ENCODE results near the gene AEBP1.

- TF ChIP-seq GATA2 (IDR thresholded peaks at IDR 0.05; ENCODE audit: low read depth, low read length) (no peak), GATA3 (IDR thresholded peaks at IDR 0.05; ENCODE audit: low read depth, low read length) (no peak)
These were observed 30.9 kb downstream of the AEBP1 start for GRCh38 chr7:44134943-44135628.

Data from SH-SY5Y (cell line).